Suprapubic skin (tissue), 4 donors: ENCODE results near the gene THY1. TPM values are rescaled to one million over a fixed set of nuclear protein-coding genes. Genes with fewer than 3 reads are reported as not detected.
"Not testable (repeated sequence)": the region's sequence is repeated elsewhere in the genome, so short reads cannot be mapped to it uniquely, and the experiment has no call there.

Experiments used
- DNase-seq, 2 donors: peaks; one replicate each; pipeline ENCODE4 v3.0.0-alpha.2; 2019; ENCODE audit warnings: low spot score in 2 of 2
- H3K27ac ChIP-seq: fragments of 200-600 bp; sonication (generic); one replicate; pipeline ENCODE4 v1.5.1; 2019
- H3K27me3 ChIP-seq: fragments of 200-600 bp; sonication (generic); one replicate; pipeline ENCODE4 v1.5.1; 2019
- H3K36me3 ChIP-seq: fragments of 200-600 bp; sonication (generic); one replicate; pipeline ENCODE4 v1.5.1; 2019
- H3K4me1 ChIP-seq: fragments of 200-600 bp; sonication (generic); one replicate; pipeline ENCODE4 v1.5.1; 2019
- H3K4me3 ChIP-seq: fragments of 200-600 bp; sonication (generic); one replicate; pipeline ENCODE4 v1.5.1; 2019; ENCODE audit warnings: mild to moderate bottlenecking
- H3K9me3 ChIP-seq: fragments of 200-600 bp; sonication (generic); one replicate; pipeline ENCODE4 v1.5.1; 2019
- CTCF ChIP-seq, 2 donors: fragments of 200-600 bp in 1 of 2; fragments of 450-650 bp in 1 of 2; sonication (generic) in 1 of 2; IDR thresholded peaks; one replicate each; pipeline ENCODE4 v1.5.1; 2016 to 2019; ENCODE audit warnings: antibody characterized with exemption in 2 of 2, mild to moderate bottlenecking in 1 of 2, moderate library complexity in 1 of 2
- EP300 ChIP-seq: sonication (generic); formaldehyde crosslinking; IDR thresholded peaks from one replicate; pipeline ENCODE4 v1.6.1; 2017; ENCODE audit warnings: antibody characterized with exemption
- POLR2A ChIP-seq, 2 donors: fragments of 450-650 bp; IDR thresholded peaks; one replicate each; pipeline ENCODE4 v1.6.1; 2017; ENCODE audit warnings: antibody characterized with exemption in 2 of 2, mild to moderate bottlenecking in 2 of 2, moderate library complexity in 2 of 2
- POLR2AphosphoS5 ChIP-seq, 3 donors: sonication (generic); formaldehyde crosslinking; IDR thresholded peaks; one replicate each; pipeline ENCODE4 v1.6.1; 2017; ENCODE audit warnings: antibody characterized with exemption in 3 of 3
- WGBS: methylation state at CpG from one replicate; pipeline ENCODE4 v1.1.5; 2018; 5-methylcytosine and 5-hydroxymethylcytosine counted together
- total RNA-seq, 4 donors: library from RNA; depleted of rRNA; stranded (reverse); fragments of >200 nt; gene quantifications; one replicate each; pipeline ENCODE4 v1.1.0, GENCODE V29; 2016

The THY1 gene
- total RNA-seq, 4 donors from 2014 or later: 3.5 to 18.8 (median 6.9) TPM

- Histone ChIP-seq H3K27me3 (no peaks in the 10 kb centered on the region), H3K27ac (no peak overlapping the region), H3K9me3 (no peaks in the 10 kb centered on the region), H3K36me3 (no peaks in the 10 kb centered on the region), H3K4me3 (no peak overlapping the region), H3K4me1 (no peaks in the 10 kb centered on the region)
- DNase-seq: no peak
- 76% methylated on average over 1 of the region's 1 CpG for WGBS
- TF ChIP-seq CTCF (IDR thresholded peaks at IDR 0.05): no peak
- no peak for TF ChIP-seq POLR2AphosphoS5 (IDR thresholded peaks at IDR 0.05)
- no peak for TF ChIP-seq EP300
- TF ChIP-seq POLR2A (IDR thresholded peaks at IDR 0.05): no peak
Observed at GRCh38 chr11:119410501-119410900, 12.5 kb downstream of the THY1 start.

GRCh38 chr11:119409731-119410130, 13.2 kb downstream of the THY1 start:
- no peak for TF ChIP-seq EP300
- Histone ChIP-seq H3K4me1 (no peaks in the 10 kb centered on the region), H3K36me3 (no peaks in the 10 kb centered on the region), H3K4me3 (no peak overlapping the region), H3K27me3 (no peaks in the 10 kb centered on the region), H3K9me3 (no peaks in the 10 kb centered on the region), H3K27ac (no peak overlapping the region)
- no CpG with 5 or more reads among the region's 1 CpG for WGBS
- no peak for DNase-seq

GRCh38 chr11:119406005-119406404, 17.0 kb downstream of the THY1 start:
- Histone ChIP-seq H3K4me3 (no peak overlapping the region), H3K27me3 (no peaks in the 10 kb centered on the region), H3K27ac (no peak overlapping the region), H3K9me3 (peaks cover 4% of the 10 kb centered on the region), H3K4me1 (no peaks in the 10 kb centered on the region), H3K36me3 (no peaks in the 10 kb centered on the region)
- DNase-seq: no peak
- TF ChIP-seq CTCF (IDR thresholded peaks at IDR 0.05): no peak
- no peak for TF ChIP-seq POLR2A (IDR thresholded peaks at IDR 0.05)
- no peak for TF ChIP-seq EP300
- TF ChIP-seq POLR2AphosphoS5 (IDR thresholded peaks at IDR 0.05): no peak
- 80% methylated on average over 3 of the region's 3 CpGs for WGBS

- not testable (repeated sequence) for H3K36me3 ChIP-seq, H3K27me3 ChIP-seq, H3K4me3 ChIP-seq, H3K27ac ChIP-seq, DNase-seq, H3K9me3 ChIP-seq, H3K4me1 ChIP-seq
- 88% methylated on average over 6 of the region's 6 CpGs for WGBS
Observed at GRCh38 chr11:119405448-119405847, 17.5 kb downstream of the THY1 start.

GRCh38 chr11:119404872-119405271, 18.1 kb downstream of the THY1 start:
- Histone ChIP-seq H3K36me3 (no peaks in the 10 kb centered on the region), H3K9me3 (peaks cover 11% of the 10 kb centered on the region), H3K4me1 (no peaks in the 10 kb centered on the region), H3K27me3 (no peaks in the 10 kb centered on the region), H3K27ac (no peak overlapping the region), H3K4me3 (no peak overlapping the region)
- TF ChIP-seq EP300 (no peak), POLR2AphosphoS5 (IDR thresholded peaks at IDR 0.05) (no peak), POLR2A (IDR thresholded peaks at IDR 0.05) (no peak), CTCF (IDR thresholded peaks at IDR 0.05) (no peak)
- 61% methylated on average over 2 of the region's 2 CpGs for WGBS
- DNase-seq: no peak

DNA sequence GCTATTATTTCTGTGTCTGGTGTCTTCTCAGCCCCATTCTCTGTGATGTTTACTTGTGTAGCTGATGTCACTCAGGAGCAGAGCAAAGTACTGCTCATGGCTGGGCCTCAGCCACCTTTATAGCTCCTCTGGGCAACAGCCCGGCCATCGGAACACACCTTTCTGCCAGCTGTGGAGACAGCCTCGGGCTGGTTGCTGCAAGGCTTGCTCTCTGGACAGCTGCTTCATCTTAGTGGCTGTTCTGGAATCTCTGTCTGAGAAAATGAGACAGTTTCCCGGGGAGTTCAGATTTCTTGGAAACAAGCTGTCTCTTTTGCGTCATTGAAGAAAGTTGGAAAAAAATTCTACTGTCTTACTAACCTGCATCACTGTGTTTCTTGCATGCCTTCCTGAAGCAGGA, 20.0 kb downstream of the THY1 start:
- 62% methylated on average over 5 of the region's 5 CpGs for WGBS
- H3K9me3 ChIP-seq: peaks cover 14% of the 10 kb centered on the region
- TF ChIP-seq EP300 (no peak), POLR2A (IDR thresholded peaks at IDR 0.05) (no peak), POLR2AphosphoS5 (IDR thresholded peaks at IDR 0.05) (no peak), CTCF (IDR thresholded peaks at IDR 0.05) (no peak)
- no peak overlapping the region for H3K4me3 ChIP-seq
- no peak overlapping the region for H3K27ac ChIP-seq
- DNase-seq: no peak
- no peaks in the 10 kb centered on the region for H3K27me3 ChIP-seq
- H3K4me1 ChIP-seq: no peaks in the 10 kb centered on the region
- H3K36me3 ChIP-seq: no peaks in the 10 kb centered on the region
